Upper lobe of left lung (tissue), 6 donors: ENCODE data around the gene AASS. TPM values are rescaled to one million over a fixed set of nuclear protein-coding genes. Genes with fewer than 3 reads are reported as not detected.

Source experiments
- ATAC-seq, 2 donors: fragments of 200-7000 bp; cut with Tn5 transposase; one replicate each; pipeline ENCODE4 v1.9.1; 2022; ENCODE audit warnings: mild to moderate bottlenecking in 2 of 2, moderate library complexity in 2 of 2; ENCODE audit not compliant: low FRiP score in 2 of 2
- DNase-seq, 2 donors: peaks; one replicate each; pipeline ENCODE4 v3.0.0-alpha.2; 2019 to 2020
- H3K27ac ChIP-seq, 4 donors: fragments of 200-600 bp; sonication (generic); one replicate each; pipeline ENCODE4 v1.5.1; 2016 to 2019
- H3K27me3 ChIP-seq, 4 donors: fragments of 200-600 bp; sonication (generic); one replicate each; pipeline ENCODE4 v1.5.1; 2017 to 2019
- H3K36me3 ChIP-seq, 4 donors: fragments of 200-600 bp; sonication (generic); one replicate each; pipeline ENCODE4 v1.5.1; 2016 to 2019
- H3K4me1 ChIP-seq, 4 donors: fragments of 200-600 bp; sonication (generic); one replicate each; pipeline ENCODE4 v1.5.1; 2018 to 2019
- H3K4me3 ChIP-seq, 4 donors: fragments of 200-600 bp; sonication (generic); one replicate each; pipeline ENCODE4 v1.5.1; 2017 to 2019; ENCODE audit warnings: mild to moderate bottlenecking in 2 of 4, moderate library complexity in 1 of 4
- H3K9me3 ChIP-seq, 4 donors: fragments of 200-600 bp; sonication (generic); one replicate each; pipeline ENCODE4 v1.5.1; 2018 to 2019
- EP300 ChIP-seq, 4 donors: sonication (generic); formaldehyde crosslinking; IDR thresholded peaks; one replicate each; pipeline ENCODE4 v1.5.1; 2017; ENCODE audit warnings: antibody characterized with exemption in 4 of 4, control low read depth in 2 of 4
- POLR2A ChIP-seq, 4 donors: fragments of 450-650 bp; IDR thresholded peaks; one replicate each; pipeline ENCODE4 v1.5.1; 2016 to 2017; ENCODE audit warnings: antibody characterized with exemption in 4 of 4, mild to moderate bottlenecking in 2 of 4
- POLR2AphosphoS5 ChIP-seq, 2 donors: sonication (generic); formaldehyde crosslinking; IDR thresholded peaks; one replicate each; pipeline ENCODE4 v1.5.1; 2017; ENCODE audit warnings: antibody characterized with exemption in 2 of 2
- WGBS, 2 donors: methylation state at CpG; one replicate each; pipeline ENCODE4 v1.1.5; 2017 to 2018; 5-methylcytosine and 5-hydroxymethylcytosine counted together
- total RNA-seq, 6 donors: library from RNA; depleted of rRNA in 4 of 6; stranded (reverse); fragments of >200 nt in 4 of 6; gene quantifications; one replicate each; pipeline versions ENCODE4 v1.1.0 to v1.2.1, GENCODE V29; 2016 to 2021
- TF ChIP-seq, protein P1 (sequence below), 6 experiments: fragments of 450-650 bp in 4 of 6; fragments of 200-600 bp in 2 of 6; sonication (generic) in 2 of 6; IDR thresholded peaks; one replicate each; pipeline ENCODE4 v1.5.1; 2016 to 2019; ENCODE audit warnings: antibody characterized with exemption in 6 of 6
- donor health status: DM: no; HTN: no; CAD: no; lungs with moderate emphysema.
- donor health status: DM: no; HTN: yes; CAD: no; lungs with severe emphysema.

Gene AASS
- total RNA-seq, 6 donors from 2014 or later = 26.3 to 122 (median 42.8) TPM

DNA sequence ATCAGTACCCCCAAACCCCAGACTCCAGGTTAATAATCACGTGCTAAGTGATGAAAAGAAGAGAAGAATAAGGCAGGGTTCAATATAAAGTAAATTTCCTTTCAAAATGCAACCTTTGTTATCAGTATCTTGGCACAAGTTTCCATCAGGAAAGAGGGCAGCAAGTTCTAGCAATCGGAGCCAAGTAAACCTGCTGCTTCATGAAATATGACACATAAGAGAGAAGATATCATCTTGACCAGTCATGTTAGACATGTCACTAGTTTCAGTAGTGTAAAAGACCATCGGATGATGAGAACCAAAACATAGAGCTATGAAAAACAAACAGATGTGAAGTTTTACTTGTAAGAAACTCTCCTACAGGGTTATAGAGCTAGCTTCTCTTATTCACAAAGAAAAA, 44.0 kb downstream of the AASS start:
- Histone ChIP-seq H3K27me3 (no peaks in the 10 kb centered on the region), H3K4me1 (no peaks in the 10 kb centered on the region), H3K27ac (no peak overlapping the region), H3K4me3 (no peak overlapping the region), H3K9me3 (peaks cover 13 to 18% (median 13%) of the 10 kb centered on the region in 4 donors), H3K36me3 (peaks cover 0 to 47% (median 7%) of the 10 kb centered on the region in 4 donors)
- WGBS, 2 donors = 69 to 83% methylated on average over 3 of the region's 3 CpGs
- TF ChIP-seq EP300 (IDR thresholded peaks at IDR 0.05) = no peak
- TF ChIP-seq, protein P1, sequence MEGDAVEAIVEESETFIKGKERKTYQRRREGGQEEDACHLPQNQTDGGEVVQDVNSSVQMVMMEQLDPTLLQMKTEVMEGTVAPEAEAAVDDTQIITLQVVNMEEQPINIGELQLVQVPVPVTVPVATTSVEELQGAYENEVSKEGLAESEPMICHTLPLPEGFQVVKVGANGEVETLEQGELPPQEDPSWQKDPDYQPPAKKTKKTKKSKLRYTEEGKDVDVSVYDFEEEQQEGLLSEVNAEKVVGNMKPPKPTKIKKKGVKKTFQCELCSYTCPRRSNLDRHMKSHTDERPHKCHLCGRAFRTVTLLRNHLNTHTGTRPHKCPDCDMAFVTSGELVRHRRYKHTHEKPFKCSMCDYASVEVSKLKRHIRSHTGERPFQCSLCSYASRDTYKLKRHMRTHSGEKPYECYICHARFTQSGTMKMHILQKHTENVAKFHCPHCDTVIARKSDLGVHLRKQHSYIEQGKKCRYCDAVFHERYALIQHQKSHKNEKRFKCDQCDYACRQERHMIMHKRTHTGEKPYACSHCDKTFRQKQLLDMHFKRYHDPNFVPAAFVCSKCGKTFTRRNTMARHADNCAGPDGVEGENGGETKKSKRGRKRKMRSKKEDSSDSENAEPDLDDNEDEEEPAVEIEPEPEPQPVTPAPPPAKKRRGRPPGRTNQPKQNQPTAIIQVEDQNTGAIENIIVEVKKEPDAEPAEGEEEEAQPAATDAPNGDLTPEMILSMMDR (IDR thresholded peaks at IDR 0.05) = no peak
- TF ChIP-seq POLR2AphosphoS5 (IDR thresholded peaks at IDR 0.05) = no peak
- no peak for TF ChIP-seq POLR2A (IDR thresholded peaks at IDR 0.05)
- DNase-seq = no peak
- ATAC-seq = no peak

DNA sequence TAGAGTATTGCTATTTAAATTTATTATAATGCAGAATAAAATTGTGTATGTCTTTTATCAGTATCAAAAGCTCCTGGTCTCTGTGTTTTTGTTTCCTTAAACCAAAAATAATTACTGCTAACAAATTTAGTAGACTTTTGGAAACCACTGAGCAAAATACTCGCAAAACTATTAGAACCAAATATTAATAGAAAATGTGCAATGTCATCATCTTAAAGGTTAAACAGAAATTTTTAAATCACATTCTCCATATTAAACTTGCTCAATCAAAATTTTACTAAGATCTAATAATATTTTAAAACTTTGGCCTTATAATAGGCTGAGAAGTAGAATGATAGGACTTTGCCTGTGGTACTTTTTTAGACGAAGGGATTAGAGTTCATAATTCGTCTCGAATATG, 48.4 kb downstream of the AASS start:
- 83 to 84% methylated on average over 4 of the region's 4 CpGs for WGBS, 2 donors
- H3K27ac ChIP-seq = no peak overlapping the region
- no peak overlapping the region for H3K4me3 ChIP-seq
- DNase-seq = no peak
- no peaks in the 10 kb centered on the region for H3K9me3 ChIP-seq
- no peak for ATAC-seq
- H3K4me1 ChIP-seq = no peaks in the 10 kb centered on the region
- peaks cover 0 to 16% (median 0%) of the 10 kb centered on the region in 4 donors for H3K36me3 ChIP-seq
- TF ChIP-seq, protein P1 (IDR thresholded peaks at IDR 0.05) = no peak
- TF ChIP-seq EP300 (IDR thresholded peaks at IDR 0.05) (no peak), POLR2A (IDR thresholded peaks at IDR 0.05) (no peak), POLR2AphosphoS5 (IDR thresholded peaks at IDR 0.05) (no peak)
- H3K27me3 ChIP-seq = no peaks in the 10 kb centered on the region

DNA sequence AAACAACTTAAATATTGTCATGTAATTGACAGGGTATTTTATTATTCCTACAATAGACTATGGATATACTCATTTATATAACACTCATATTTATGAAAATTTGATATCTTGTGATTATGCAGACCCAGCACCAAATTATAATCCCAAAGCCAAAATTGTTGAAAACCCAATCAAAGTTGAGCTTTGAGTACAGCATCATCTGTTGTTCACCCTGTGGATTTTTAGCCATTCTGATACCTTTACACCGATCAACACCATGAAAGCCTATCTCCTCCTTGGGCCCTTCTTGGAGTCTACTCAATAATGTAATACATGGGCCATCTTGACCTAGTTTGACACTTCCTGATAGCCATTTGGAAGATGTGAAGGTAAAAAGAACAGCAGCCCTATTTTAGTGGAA, 49.5 kb downstream of the AASS start:
- Histone ChIP-seq H3K27me3 (no peaks in the 10 kb centered on the region), H3K36me3 (peaks cover 0 to 21% (median 0%) of the 10 kb centered on the region in 4 donors), H3K4me3 (no peak overlapping the region), H3K27ac (no peak overlapping the region), H3K9me3 (no peaks in the 10 kb centered on the region), H3K4me1 (no peaks in the 10 kb centered on the region)
- TF ChIP-seq POLR2A (IDR thresholded peaks at IDR 0.05) = no peak
- TF ChIP-seq EP300 (IDR thresholded peaks at IDR 0.05) = no peak
- no peak for TF ChIP-seq POLR2AphosphoS5 (IDR thresholded peaks at IDR 0.05)
- TF ChIP-seq, protein P1 (IDR thresholded peaks at IDR 0.05) = no peak
- WGBS, 2 donors = 94 to 100% methylated on average over 1 of the region's 1 CpG
- ATAC-seq (no peak), DNase-seq (no peak)

DNA sequence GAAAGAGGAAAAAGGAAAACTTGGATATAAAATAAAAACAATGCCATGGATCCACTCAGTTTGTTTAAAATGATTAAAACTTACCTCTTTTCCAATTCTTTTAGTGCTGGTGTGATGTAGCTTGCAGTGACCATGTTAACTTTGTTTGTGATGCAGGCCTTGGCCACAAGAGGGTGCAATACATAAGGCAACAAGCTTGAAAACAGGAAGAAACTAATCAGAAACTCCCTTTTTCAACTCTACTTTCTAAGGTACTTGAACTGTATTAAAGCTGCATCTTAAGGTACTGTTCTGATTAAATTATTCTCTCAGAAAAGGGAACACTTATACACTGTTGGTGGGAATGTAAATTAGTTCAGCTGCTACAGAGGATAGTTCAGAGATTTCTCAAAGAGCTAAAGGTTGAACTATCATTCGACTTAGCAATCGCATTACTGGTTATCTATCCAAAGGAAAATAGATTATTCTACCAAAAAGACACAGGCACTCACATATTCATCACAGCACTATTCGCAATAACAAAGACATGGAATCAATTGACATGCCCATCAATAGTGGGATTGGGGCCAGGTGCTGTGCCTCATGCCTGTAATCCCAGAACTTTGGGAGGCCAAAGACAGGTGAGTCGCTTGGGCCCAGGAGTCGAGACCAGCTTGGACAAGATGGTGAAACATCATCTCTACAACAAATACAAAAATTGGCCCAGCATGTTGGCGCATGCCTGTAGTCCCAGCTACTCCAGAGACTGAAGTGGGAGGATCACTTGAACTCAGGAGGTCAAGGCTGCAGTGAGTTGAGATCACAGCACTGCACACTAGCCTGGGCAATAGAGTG, 50.9 kb downstream of the AASS start:
- no peaks in the 10 kb centered on the region for H3K9me3 ChIP-seq
- DNase-seq (peak in 1 of 2 donors; percentile 56), ATAC-seq (peak; percentile 66 to 73)
- 86% methylated on average over 6 of the region's 6 CpGs for WGBS, 2 donors
- H3K27ac ChIP-seq = no peak overlapping the region
- no peak overlapping the region for H3K4me3 ChIP-seq
- H3K36me3 ChIP-seq = peaks cover 0 to 29% (median 3%) of the 10 kb centered on the region in 4 donors
- no peaks in the 10 kb centered on the region for H3K4me1 ChIP-seq
- no peaks in the 10 kb centered on the region for H3K27me3 ChIP-seq
- TF ChIP-seq, protein P1 (IDR thresholded peaks at IDR 0.05) = peak; percentile 25 to 80 (median 64)
- no peak for TF ChIP-seq POLR2AphosphoS5 (IDR thresholded peaks at IDR 0.05)

DNA sequence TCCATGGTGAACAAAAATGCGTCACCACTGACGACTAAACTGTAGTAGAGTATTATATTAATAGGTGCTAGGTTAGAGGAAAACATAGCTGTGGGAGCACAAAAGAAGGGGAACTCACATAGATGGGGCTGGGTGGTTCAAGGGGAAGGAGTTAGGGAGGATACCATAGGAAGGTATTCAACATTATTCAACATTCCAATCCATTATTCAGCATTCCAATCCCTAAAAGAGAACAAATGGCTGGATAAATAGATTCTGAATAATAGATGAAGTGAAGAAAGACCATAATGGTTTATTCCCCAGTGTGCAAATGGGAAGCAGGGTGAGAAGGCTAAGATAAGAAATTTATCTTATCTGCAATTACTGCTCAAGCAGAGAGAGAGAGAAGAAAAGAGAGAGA, 61.4 kb downstream of the AASS start:
- peaks cover under 1 to 75% (median 16%) of the 10 kb centered on the region in 4 donors for H3K36me3 ChIP-seq
- TF ChIP-seq EP300 (IDR thresholded peaks at IDR 0.05) (no peak), POLR2A (IDR thresholded peaks at IDR 0.05) (no peak), POLR2AphosphoS5 (IDR thresholded peaks at IDR 0.05) (no peak)
- TF ChIP-seq, protein P1 (IDR thresholded peaks at IDR 0.05) = no peak
- WGBS, 2 donors = 82 to 92% methylated on average over 2 of the region's 2 CpGs
- H3K9me3 ChIP-seq = no peaks in the 10 kb centered on the region
- H3K27me3 ChIP-seq = no peaks in the 10 kb centered on the region
- H3K4me3 ChIP-seq = no peak overlapping the region
- no peak for ATAC-seq
- no peak for DNase-seq
- no peak overlapping the region for H3K27ac ChIP-seq
- H3K4me1 ChIP-seq = no peaks in the 10 kb centered on the region
